ENCODE results near the gene ECE2.
"Not testable (repeated sequence)": the region's sequence is repeated elsewhere in the genome, so short reads cannot be mapped to it uniquely, and the experiment has no call there.

GRCh38 chr3:184267249-184267648 lies 8.6 kb upstream of the ECE2 start:
- not testable (repeated sequence) for TF ChIP-seq POLR2AphosphoS5 (IDR thresholded peaks at IDR 0.05; ENCODE audit: borderline replicate concordance, low read depth, low read length); EZH2 (IDR thresholded peaks at IDR 0.05); FOXP2 (optimal IDR thresholded peaks at IDR 0.05; ENCODE audit: control extremely low read depth, extremely low read length, insufficient read depth)

All from SK-N-MC (cell line).